Measurements from ENCODE around the gene CPNE6. TPM values are rescaled to one million over a fixed set of nuclear protein-coding genes. Genes with fewer than 3 reads are reported as not detected.

CPNE6 gene
- total and polyA plus RNA-seq, 2 donors (not counting 1 experiment from before 2014, with no cell fraction given) = not detected

GRCh38 chr14:24037658-24038037, 33.7 kb upstream of the CPNE6 start:
- CTCF ChIA-PET = interaction anchor here (1.1 kb wide), 1 partner anchor 69 kb away, joined by 3 read pairs; no protein-coding TSS in a partner anchor
- H3K9ac ChIP-seq (ENCODE audit: low read length) = no peak overlapping the region
- H3K4me1 Mint-ChIP-seq = peaks cover 10% of the 10 kb centered on the region
- H3K4me3 Mint-ChIP-seq = no peak overlapping the region
- DNase-seq = no peak
- H3K79me2 ChIP-seq (ENCODE audit: control insufficient read depth, insufficient read depth, low read length) = no peaks in the 10 kb centered on the region
- POLR2A ChIA-PET = no interaction called here
- H3K4me3 ChIP-seq (ENCODE audit: control extremely low read depth in 1 of 5, extremely low read depth in 1 of 5, insufficient read depth in 1 of 5, low read depth in 2 of 5, low read length in 4 of 5) = no peak overlapping the region
- H3K9me3 Mint-ChIP-seq (ENCODE audit: insufficient read depth) = peaks cover 5% of the 10 kb centered on the region
- peaks cover 0 to 9% of the 10 kb centered on the region in 2 donors for H3K4me1 ChIP-seq (ENCODE audit: control insufficient read depth in 2 of 2, insufficient read depth in 2 of 2, low read length in 2 of 2)
- no peaks in the 10 kb centered on the region for H3K27me3 ChIP-seq (replicated peaks in 1 of 4; ENCODE audit: control extremely low read depth in 1 of 4, control insufficient read depth in 3 of 4, insufficient read depth in 4 of 4, low read length in 3 of 4)
- no peaks in the 10 kb centered on the region for H3K27me3 Mint-ChIP-seq
- no peaks in the 10 kb centered on the region for H3K36me3 ChIP-seq (replicated peaks in 1 of 2; ENCODE audit: control extremely low read depth in 1 of 2, control insufficient read depth in 1 of 2, extremely low read depth in 1 of 2, insufficient read depth in 2 of 2, low read length in 1 of 2)
- intact Hi-C loops (cut with micrococcal nuclease) = loop anchor here (5.0 to 10.0 kb wide), 3 partner anchors 50 to 473 kb away; partner anchors contain the start of genes AP1G2 and DHRS4L2
- ATAC-seq (ENCODE audit: low read depth) = no peak
- WGBS (ENCODE audit: insufficient coverage) = 91% methylated on average over 13 of the region's 14 CpGs
- no peak overlapping the region for H2AFZ ChIP-seq (ENCODE audit: insufficient read depth, low read depth, low read length, poor library complexity, severe bottlenecking)
- H3K27ac Mint-ChIP-seq = no peak overlapping the region
- peaks cover 0 to 3% (median 2%) of the 10 kb centered on the region in 3 donors for H3K9me3 ChIP-seq (ENCODE audit: control extremely low read depth in 1 of 3, control insufficient read depth in 2 of 3, insufficient read depth in 1 of 3, low read length in 2 of 3)
- no peak overlapping the region for H3K4me2 ChIP-seq (replicated peaks; ENCODE audit: low read depth, low read length, poor library complexity, severe bottlenecking)
- no peak for TF ChIP-seq EZH2 (IDR thresholded peaks at IDR 0.05; ENCODE audit: borderline replicate concordance, insufficient read depth, low read depth, low read length, poor library complexity, severe bottlenecking)
- no peak for TF ChIP-seq CTCF (IDR thresholded peaks at IDR 0.05)
- no peak overlapping the region for H3K27ac ChIP-seq (ENCODE audit: low read length in 2 of 2)
- no peaks in the 10 kb centered on the region for H4K20me1 ChIP-seq (ENCODE audit: control insufficient read depth, insufficient read depth, low read length, poor library complexity, severe bottlenecking)

- WGBS (ENCODE audit: insufficient coverage) = 100% methylated on average over 1 of the region's 2 CpGs
Measured at GRCh38 chr14:24038686-24039085, 32.7 kb upstream of the CPNE6 start.

More at GRCh38 chr14:24038686-24039085, 32.7 kb upstream of the CPNE6 start:
- DNase-seq (no peak), ATAC-seq (ENCODE audit: low read depth) (no peak)
- ChIA-PET CTCF (interaction anchor here (1.0 to 1.5 kb wide), 3 partner anchors 10 to 70 kb away, joined by 3 to 11 read pairs (median 3); no protein-coding TSS in a partner anchor), POLR2A (no interaction called here)
- Mint-ChIP-seq H3K4me3 (no peak overlapping the region), H3K4me1 (peaks cover 10% of the 10 kb centered on the region), H3K27ac (no peak overlapping the region), H3K9me3 (ENCODE audit: insufficient read depth) (no peaks in the 10 kb centered on the region), H3K27me3 (no peaks in the 10 kb centered on the region)
- Histone ChIP-seq H3K4me3 (ENCODE audit: control extremely low read depth in 1 of 5, extremely low read depth in 1 of 5, insufficient read depth in 1 of 5, low read depth in 2 of 5, low read length in 4 of 5) (no peak overlapping the region), H3K27me3 (replicated peaks in 1 of 4; ENCODE audit: control extremely low read depth in 1 of 4, control insufficient read depth in 3 of 4, insufficient read depth in 4 of 4, low read length in 3 of 4) (no peaks in the 10 kb centered on the region), H3K9ac (ENCODE audit: low read length) (no peak overlapping the region), H4K20me1 (ENCODE audit: control insufficient read depth, insufficient read depth, low read length, poor library complexity, severe bottlenecking) (no peaks in the 10 kb centered on the region), H3K36me3 (replicated peaks in 1 of 2; ENCODE audit: control extremely low read depth in 1 of 2, control insufficient read depth in 1 of 2, extremely low read depth in 1 of 2, insufficient read depth in 2 of 2, low read length in 1 of 2) (no peaks in the 10 kb centered on the region), H3K4me2 (replicated peaks; ENCODE audit: low read depth, low read length, poor library complexity, severe bottlenecking) (no peak overlapping the region), H3K9me3 (ENCODE audit: control extremely low read depth in 1 of 3, control insufficient read depth in 2 of 3, insufficient read depth in 1 of 3, low read length in 2 of 3) (no peaks in the 10 kb centered on the region), H3K27ac (ENCODE audit: low read length in 2 of 2) (no peak overlapping the region), H3K4me1 (ENCODE audit: control insufficient read depth in 2 of 2, insufficient read depth in 2 of 2, low read length in 2 of 2) (peaks cover 0 to 9% of the 10 kb centered on the region in 2 donors), H3K79me2 (ENCODE audit: control insufficient read depth, insufficient read depth, low read length) (no peaks in the 10 kb centered on the region), H2AFZ (ENCODE audit: insufficient read depth, low read depth, low read length, poor library complexity, severe bottlenecking) (no peak overlapping the region)
- intact Hi-C loops (cut with micrococcal nuclease) = loop anchor here (5.0 to 10.0 kb wide), 3 partner anchors 51 to 474 kb away; partner anchors contain the start of genes AP1G2 and DHRS4L2
- TF ChIP-seq CTCF (IDR thresholded peaks at IDR 0.05) (no peak), EZH2 (IDR thresholded peaks at IDR 0.05; ENCODE audit: borderline replicate concordance, insufficient read depth, low read depth, low read length, poor library complexity, severe bottlenecking) (no peak)

Data from B cell (primary cell).